ENCODE measurements around the gene ZP3.

- TF ChIP-seq CTCF (IDR thresholded peaks at IDR 0.05) (no peak), POLR2A (IDR thresholded peaks at IDR 0.05) (no peak)
Measured at GRCh38 chr7:76394957-76395356, 29.8 kb upstream of the ZP3 start.
